Measurements from ENCODE around the gene KIF3B.

GRCh38 chr20:32362901-32363364, 85.5 kb downstream of the KIF3B start:
- no peak for TF ChIP-seq CEBPB (IDR thresholded peaks at IDR 0.05; ENCODE audit: borderline replicate concordance, low read depth, low read length)
- TF ChIP-seq, protein P1, sequence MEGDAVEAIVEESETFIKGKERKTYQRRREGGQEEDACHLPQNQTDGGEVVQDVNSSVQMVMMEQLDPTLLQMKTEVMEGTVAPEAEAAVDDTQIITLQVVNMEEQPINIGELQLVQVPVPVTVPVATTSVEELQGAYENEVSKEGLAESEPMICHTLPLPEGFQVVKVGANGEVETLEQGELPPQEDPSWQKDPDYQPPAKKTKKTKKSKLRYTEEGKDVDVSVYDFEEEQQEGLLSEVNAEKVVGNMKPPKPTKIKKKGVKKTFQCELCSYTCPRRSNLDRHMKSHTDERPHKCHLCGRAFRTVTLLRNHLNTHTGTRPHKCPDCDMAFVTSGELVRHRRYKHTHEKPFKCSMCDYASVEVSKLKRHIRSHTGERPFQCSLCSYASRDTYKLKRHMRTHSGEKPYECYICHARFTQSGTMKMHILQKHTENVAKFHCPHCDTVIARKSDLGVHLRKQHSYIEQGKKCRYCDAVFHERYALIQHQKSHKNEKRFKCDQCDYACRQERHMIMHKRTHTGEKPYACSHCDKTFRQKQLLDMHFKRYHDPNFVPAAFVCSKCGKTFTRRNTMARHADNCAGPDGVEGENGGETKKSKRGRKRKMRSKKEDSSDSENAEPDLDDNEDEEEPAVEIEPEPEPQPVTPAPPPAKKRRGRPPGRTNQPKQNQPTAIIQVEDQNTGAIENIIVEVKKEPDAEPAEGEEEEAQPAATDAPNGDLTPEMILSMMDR (CRISPR knock-in tag; IDR thresholded peaks at IDR 0.05) = no peak
- TF ChIP-seq CC2D1A (CRISPR knock-in tag; IDR thresholded peaks at IDR 0.05) = no peak
- TF ChIP-seq ZFX (CRISPR knock-in tag; IDR thresholded peaks at IDR 0.05; ENCODE audit: low read depth) = no peak
